Colonic mucosa (tissue), 4 donors: Measurements from ENCODE around the gene GABBR1. TPM values are rescaled to one million over a fixed set of nuclear protein-coding genes. Genes with fewer than 3 reads are reported as not detected.

Experiments used
- DNase-seq: peaks from one replicate; pipeline ENCODE4 v3.0.0-alpha.2; 2020
- H3K27ac ChIP-seq: fragments of 200-600 bp; one replicate; pipeline ENCODE4 v1.8.0; 2021
- H3K27me3 ChIP-seq: fragments of 200-600 bp; one replicate; pipeline ENCODE4 v1.8.0; 2021
- H3K36me3 ChIP-seq: fragments of 200-600 bp; one replicate; pipeline ENCODE4 v1.8.0; 2021
- H3K4me1 ChIP-seq: fragments of 200-600 bp; one replicate; pipeline ENCODE4 v1.8.0; 2021; ENCODE audit warnings: mild to moderate bottlenecking
- H3K4me3 ChIP-seq: fragments of 200-600 bp; one replicate; pipeline ENCODE4 v1.8.0; 2021
- H3K9ac ChIP-seq, 2 donors: one replicate each; pipeline ENCODE4 v1.7.0; 2013; ENCODE audit warnings: control low read depth in 2 of 2, low read depth in 2 of 2, low read length in 2 of 2
- H3K9me3 ChIP-seq: fragments of 200-600 bp; one replicate; pipeline ENCODE4 v1.8.0; 2021
- intact Hi-C: fragments of 100-400 bp; cut with DNase I; formaldehyde crosslinking; loops from one replicate; pipeline ENCODE4 v1.14.1; 2022
- total RNA-seq, 2 donors: library from RNA; stranded (reverse); fragmentation: NEBNext Ultra II Directional in 1 of 2; extraction: Animal tissue kit (Norgen Biotek cat#: 25700) in 1 of 2; gene quantifications; one replicate each; pipeline ENCODE4 v1.2.1, GENCODE V29; 2021
- TF ChIP-seq, protein P1 (sequence below): fragments of 200-600 bp; IDR thresholded peaks from one replicate; pipeline ENCODE4 v1.8.0; 2022; ENCODE audit warnings: antibody characterized with exemption, mild to moderate bottlenecking
- donor health status: healthy.
- donor health status: DM: no; HTN: no; CAD: no.
- donor health status: DM: no; HTN: no; CAD: no.

GABBR1 gene
- total RNA-seq, 2 donors from 2014 or later, result 15.5 to 18.6 TPM

- Histone ChIP-seq H3K4me1 (no peaks in the 10 kb centered on the region), H3K36me3 (no peaks in the 10 kb centered on the region), H3K27me3 (no peaks in the 10 kb centered on the region), H3K9ac (no peak overlapping the region), H3K27ac (no peak overlapping the region), H3K9me3 (no peaks in the 10 kb centered on the region), H3K4me3 (no peak overlapping the region)
- intact Hi-C loops, result no loop called here
- DNase-seq, result no peak
- TF ChIP-seq, protein P1, sequence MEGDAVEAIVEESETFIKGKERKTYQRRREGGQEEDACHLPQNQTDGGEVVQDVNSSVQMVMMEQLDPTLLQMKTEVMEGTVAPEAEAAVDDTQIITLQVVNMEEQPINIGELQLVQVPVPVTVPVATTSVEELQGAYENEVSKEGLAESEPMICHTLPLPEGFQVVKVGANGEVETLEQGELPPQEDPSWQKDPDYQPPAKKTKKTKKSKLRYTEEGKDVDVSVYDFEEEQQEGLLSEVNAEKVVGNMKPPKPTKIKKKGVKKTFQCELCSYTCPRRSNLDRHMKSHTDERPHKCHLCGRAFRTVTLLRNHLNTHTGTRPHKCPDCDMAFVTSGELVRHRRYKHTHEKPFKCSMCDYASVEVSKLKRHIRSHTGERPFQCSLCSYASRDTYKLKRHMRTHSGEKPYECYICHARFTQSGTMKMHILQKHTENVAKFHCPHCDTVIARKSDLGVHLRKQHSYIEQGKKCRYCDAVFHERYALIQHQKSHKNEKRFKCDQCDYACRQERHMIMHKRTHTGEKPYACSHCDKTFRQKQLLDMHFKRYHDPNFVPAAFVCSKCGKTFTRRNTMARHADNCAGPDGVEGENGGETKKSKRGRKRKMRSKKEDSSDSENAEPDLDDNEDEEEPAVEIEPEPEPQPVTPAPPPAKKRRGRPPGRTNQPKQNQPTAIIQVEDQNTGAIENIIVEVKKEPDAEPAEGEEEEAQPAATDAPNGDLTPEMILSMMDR, result no peak
Measured at GRCh38 chr6:29561606-29562181, 71.3 kb downstream of the GABBR1 start.

GRCh38 chr6:29561091-29561490 lies 71.9 kb downstream of the GABBR1 start:
- no peak for DNase-seq
- H3K4me1 ChIP-seq, result no peaks in the 10 kb centered on the region
- no peaks in the 10 kb centered on the region for H3K36me3 ChIP-seq
- no peak overlapping the region for H3K9ac ChIP-seq
- H3K27me3 ChIP-seq, result no peaks in the 10 kb centered on the region
- no peaks in the 10 kb centered on the region for H3K9me3 ChIP-seq
- no peak overlapping the region for H3K4me3 ChIP-seq
- TF ChIP-seq, protein P1, result no peak
- no peak overlapping the region for H3K27ac ChIP-seq
- intact Hi-C loops, result no loop called here

DNA sequence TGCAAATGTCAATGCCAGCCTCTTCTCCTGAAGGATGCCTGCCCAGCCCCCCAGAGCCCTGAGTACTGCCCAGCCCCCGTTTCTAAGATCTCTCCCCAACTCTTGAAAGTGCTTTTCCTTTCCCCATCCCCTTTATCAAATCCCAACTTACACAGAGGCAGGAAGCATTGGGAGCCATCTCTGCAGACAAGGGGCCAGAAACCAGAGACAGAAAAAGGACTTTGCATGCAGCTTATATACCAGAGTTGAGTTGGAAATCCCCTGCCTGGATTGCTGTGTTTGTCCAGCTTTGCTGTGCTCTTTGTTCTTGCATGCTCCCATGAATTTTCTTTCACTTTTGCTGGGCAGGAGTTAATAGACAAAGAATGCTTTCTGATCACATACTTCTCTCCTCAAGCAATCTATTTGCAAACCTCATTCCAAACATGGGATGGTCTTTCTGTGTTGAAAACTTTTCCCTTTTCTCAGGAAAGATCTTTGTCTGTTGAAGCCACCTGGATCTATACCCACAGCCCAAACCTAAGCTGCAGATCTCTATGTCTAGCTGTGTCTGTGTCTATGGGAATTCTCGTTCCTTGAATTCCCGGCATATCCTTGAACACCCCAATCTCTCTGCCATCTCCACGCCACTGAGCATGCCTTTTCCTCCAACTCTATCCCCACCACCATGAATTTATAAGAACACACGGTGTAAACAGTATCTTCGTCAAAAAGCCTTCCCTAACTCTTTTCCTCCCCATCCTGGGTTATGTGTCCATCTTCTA lies 73.3 kb downstream of the GABBR1 start, which contains the start of gene UBD:
UBD (minus strand) TSS at position 209 of the 764 bp plus-strand sequence; CDS start at position 178, 31 bp downstream.
- Histone ChIP-seq H3K4me3 (no peak within 1 kb of the TSS), H3K27me3 (peaks cover 2% of the 10 kb centered on the region), H3K27ac (no peak within 1 kb of the TSS), H3K9ac (no peak within 1 kb of the TSS), H3K9me3 (no peaks in the 10 kb centered on the region), H3K36me3 (no peaks in the 10 kb centered on the region), H3K4me1 (no peaks in the 10 kb centered on the region)
- TF ChIP-seq, protein P1, result no peak
- intact Hi-C loops, result no loop called here
- DNase-seq, result no peak

DNA sequence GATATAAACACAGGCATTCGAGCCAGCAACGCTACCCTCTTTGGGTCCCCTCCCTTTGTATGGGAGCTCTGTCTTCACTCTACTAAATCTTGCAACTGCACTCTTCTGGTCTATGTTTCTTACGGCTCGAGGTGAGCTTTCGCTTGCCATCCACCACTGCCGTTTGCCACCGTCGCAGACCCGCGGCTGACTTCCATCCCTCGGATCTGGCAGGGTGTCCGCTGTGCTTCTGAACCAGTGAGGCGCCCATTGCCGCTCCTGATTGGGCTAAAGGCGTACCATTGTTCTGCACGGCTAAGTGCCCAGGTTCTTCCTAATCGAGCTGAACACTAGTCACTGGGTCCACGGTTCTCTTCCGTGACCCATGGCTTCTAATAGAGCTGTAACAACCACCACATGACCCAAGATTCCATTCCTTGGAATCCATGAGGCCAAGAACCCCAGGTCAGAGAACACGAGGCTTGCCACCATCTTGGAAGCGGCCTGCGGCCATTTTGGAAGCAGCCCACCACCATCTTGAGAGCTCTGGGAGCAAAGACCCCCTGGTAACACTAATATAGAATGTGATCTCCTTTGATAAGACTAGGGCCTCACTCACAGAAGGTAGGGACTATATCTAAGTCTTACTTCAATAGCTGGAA lies 74.4 kb downstream of the GABBR1 start:
- Histone ChIP-seq H3K36me3 (no peaks in the 10 kb centered on the region), H3K27ac (no peak overlapping the region), H3K4me1 (no peaks in the 10 kb centered on the region), H3K9ac (no peak overlapping the region), H3K27me3 (peaks cover 13% of the 10 kb centered on the region), H3K9me3 (no peaks in the 10 kb centered on the region), H3K4me3 (no peak overlapping the region)
- intact Hi-C loops, result no loop called here
- TF ChIP-seq, protein P1, result no peak
- no peak for DNase-seq

GRCh38 chr6:29557320-29557719 lies 75.7 kb downstream of the GABBR1 start:
- DNase-seq, result no peak
- no peaks in the 10 kb centered on the region for H3K9me3 ChIP-seq
- peaks cover 19% of the 10 kb centered on the region for H3K27me3 ChIP-seq
- H3K4me3 ChIP-seq, result no peak overlapping the region
- H3K27ac ChIP-seq, result no peak overlapping the region
- H3K4me1 ChIP-seq, result no peaks in the 10 kb centered on the region
- intact Hi-C loops, result no loop called here
- TF ChIP-seq, protein P1, result no peak
- no peaks in the 10 kb centered on the region for H3K36me3 ChIP-seq
- no peak overlapping the region for H3K9ac ChIP-seq
